Measurements from ENCODE around the gene SARDH. TPM values are rescaled to one million over a fixed set of nuclear protein-coding genes. Genes with fewer than 3 reads are reported as not detected.
A peak's percentile ranks its signal among the peaks of the same experiment; 100 is the strongest.

Gene SARDH
- total RNA-seq, 1 donor = 0.18 TPM

GRCh38 chr9:133783331-133783731 is 45.2 kb upstream of the SARDH start:
- no peak for DNase-seq (ENCODE audit: low read depth)
- H3K4me3 ChIP-seq (ENCODE audit: low read depth, low read length) = no peak overlapping the region
- TF ChIP-seq CTCF (IDR thresholded peaks at IDR 0.05; ENCODE audit: insufficient read depth, low read length) = no peak

DNA sequence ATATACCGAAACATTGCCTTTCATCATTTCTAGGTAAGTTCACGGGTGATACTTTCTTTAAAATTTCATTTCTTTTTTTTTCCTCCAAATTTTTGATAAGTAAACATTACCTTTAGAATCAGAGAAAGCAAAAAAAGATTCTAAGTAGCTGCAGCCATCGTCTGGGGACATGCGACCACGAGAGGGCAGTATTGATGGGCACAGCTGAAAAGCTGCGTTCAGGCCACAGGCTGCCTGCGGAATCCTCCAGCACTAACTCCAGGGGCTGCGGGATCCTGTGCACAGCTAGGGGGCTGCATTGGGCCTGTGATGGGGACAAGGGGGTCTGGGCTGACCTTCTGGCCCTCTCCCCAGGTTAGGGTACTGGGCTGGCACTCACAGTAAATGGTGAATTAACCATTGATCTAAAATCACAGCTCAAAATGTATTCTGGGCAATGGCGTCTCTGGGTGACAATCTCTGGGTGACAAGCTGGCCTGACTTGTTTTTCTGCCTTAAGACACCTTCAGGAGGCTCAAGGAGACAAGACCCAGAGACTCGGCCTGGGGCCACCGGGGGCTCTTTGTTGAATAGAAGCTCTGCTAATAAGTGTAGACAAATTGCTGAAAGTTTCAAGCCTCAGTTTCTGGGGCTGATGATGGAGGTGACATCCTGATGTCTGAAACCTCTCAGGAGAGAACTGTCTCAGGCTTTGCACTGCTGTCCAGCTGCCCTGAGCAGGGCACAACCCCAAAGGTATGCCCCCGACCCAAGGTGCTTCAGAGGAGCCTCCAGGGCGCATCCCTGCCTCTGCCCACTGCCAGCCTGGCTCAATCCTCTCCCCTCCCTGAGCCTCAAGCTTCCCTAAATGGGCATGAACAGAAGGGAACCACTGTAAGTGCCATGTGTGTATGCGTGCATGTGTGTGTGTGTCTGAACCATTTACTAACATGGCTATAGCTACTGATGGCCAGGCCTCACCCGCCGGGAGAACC is 44.3 kb upstream of the SARDH start:
- DNase-seq (ENCODE audit: low read depth) = peak; percentile 71
- TF ChIP-seq CTCF (IDR thresholded peaks at IDR 0.05; ENCODE audit: insufficient read depth, low read length) = peak; percentile 93
- H3K4me3 ChIP-seq (ENCODE audit: low read depth, low read length) = no peak overlapping the region

DNA sequence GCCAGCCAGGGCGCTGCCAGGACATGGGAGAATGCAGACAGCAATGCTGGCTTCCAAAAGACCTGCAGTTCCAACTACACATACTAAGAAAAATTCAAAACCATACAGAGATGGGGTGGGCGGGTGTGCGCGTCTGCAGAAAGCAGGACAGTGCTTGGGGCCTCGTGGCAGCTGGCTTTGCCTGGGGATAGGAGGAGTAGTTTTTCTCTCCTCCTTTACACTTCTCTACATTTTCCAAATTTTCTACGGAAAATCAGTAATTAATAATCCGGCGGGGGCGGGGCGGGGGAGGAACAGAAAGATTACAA is 43.6 kb upstream of the SARDH start:
- no peak overlapping the region for H3K4me3 ChIP-seq (ENCODE audit: low read depth, low read length)
- no peak for TF ChIP-seq CTCF (IDR thresholded peaks at IDR 0.05; ENCODE audit: insufficient read depth, low read length)
- DNase-seq (ENCODE audit: low read depth) = no peak

GRCh38 chr9:133780962-133781827 is 43.0 kb upstream of the SARDH start:
- no peak overlapping the region for H3K4me3 ChIP-seq (ENCODE audit: low read depth, low read length)
- TF ChIP-seq CTCF (IDR thresholded peaks at IDR 0.05; ENCODE audit: insufficient read depth, low read length) = no peak
- DNase-seq (ENCODE audit: low read depth) = no peak

- DNase-seq (ENCODE audit: low read depth) = no peak
- no peak overlapping the region for H3K4me3 ChIP-seq (ENCODE audit: low read depth, low read length)
- no peak for TF ChIP-seq CTCF (IDR thresholded peaks at IDR 0.05; ENCODE audit: insufficient read depth, low read length)
These were observed 42.3 kb upstream of the SARDH start for GRCh38 chr9:133780404-133780945.

GRCh38 chr9:133779516-133780403 is 41.6 kb upstream of the SARDH start:
- no peak for TF ChIP-seq CTCF (IDR thresholded peaks at IDR 0.05; ENCODE audit: insufficient read depth, low read length)
- DNase-seq (ENCODE audit: low read depth) = no peak
- H3K4me3 ChIP-seq (ENCODE audit: low read depth, low read length) = no peak overlapping the region
